ENCODE results near the gene TKT.
A peak's percentile ranks its signal among the peaks of the same experiment; 100 is the strongest.

TKT gene

DNA sequence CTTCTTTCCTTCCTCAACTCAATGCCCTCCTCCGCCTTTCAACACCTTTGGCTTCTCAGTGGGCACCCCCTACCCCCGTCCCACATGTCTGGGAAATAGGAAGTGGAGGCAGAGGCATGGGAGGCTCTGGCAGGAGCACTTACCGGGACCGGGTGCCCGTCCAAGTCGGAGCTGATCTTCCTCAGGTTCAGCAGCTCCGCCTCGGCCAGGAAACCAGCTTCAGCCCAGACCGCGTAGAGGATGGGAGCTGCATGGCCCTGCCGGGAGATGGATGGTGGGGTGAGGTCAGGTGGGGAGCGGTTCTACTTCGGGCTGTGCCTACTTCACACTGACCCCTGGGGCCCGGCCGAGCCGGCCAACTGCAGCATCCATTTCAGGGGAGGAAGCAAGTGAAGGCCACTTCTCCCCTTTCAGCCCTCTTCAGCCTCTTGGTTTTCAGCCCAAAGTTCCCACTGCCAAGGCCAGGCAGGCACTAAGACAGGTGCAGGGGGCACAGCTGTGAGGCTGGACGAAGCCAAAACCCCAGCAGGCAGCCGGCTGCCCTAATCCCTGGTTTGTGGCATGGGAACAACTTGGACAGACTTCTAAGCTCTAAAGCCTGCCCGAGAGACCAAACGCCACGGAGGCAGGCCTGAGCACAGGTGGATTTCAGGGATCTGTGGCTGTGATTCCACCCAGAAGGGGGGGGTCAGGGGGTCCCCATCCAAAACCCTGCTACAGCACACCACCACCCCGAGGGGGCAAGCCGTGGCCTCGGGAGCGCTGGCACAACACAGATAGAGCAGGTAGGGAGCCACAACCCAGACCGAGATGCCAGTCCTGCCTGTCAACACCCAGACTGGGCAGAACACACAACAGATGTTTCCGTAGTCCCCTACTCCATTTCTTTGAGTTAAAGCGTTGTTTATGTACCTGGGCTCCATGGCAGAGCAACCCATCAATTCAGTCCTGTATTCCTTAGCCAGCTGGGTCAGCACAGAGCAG is 14.5 kb downstream of the TKT start:
- no peak for DNase-seq (ENCODE audit: extremely low read depth, low read depth)
- no peak overlapping the region for H3K4me3 ChIP-seq (replicated peaks; ENCODE audit: low read depth, low read length)
- TF ChIP-seq, protein P1, sequence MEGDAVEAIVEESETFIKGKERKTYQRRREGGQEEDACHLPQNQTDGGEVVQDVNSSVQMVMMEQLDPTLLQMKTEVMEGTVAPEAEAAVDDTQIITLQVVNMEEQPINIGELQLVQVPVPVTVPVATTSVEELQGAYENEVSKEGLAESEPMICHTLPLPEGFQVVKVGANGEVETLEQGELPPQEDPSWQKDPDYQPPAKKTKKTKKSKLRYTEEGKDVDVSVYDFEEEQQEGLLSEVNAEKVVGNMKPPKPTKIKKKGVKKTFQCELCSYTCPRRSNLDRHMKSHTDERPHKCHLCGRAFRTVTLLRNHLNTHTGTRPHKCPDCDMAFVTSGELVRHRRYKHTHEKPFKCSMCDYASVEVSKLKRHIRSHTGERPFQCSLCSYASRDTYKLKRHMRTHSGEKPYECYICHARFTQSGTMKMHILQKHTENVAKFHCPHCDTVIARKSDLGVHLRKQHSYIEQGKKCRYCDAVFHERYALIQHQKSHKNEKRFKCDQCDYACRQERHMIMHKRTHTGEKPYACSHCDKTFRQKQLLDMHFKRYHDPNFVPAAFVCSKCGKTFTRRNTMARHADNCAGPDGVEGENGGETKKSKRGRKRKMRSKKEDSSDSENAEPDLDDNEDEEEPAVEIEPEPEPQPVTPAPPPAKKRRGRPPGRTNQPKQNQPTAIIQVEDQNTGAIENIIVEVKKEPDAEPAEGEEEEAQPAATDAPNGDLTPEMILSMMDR (IDR thresholded peaks at IDR 0.05; ENCODE audit: low read depth, low read length, missing control alignments): no peak

DNA sequence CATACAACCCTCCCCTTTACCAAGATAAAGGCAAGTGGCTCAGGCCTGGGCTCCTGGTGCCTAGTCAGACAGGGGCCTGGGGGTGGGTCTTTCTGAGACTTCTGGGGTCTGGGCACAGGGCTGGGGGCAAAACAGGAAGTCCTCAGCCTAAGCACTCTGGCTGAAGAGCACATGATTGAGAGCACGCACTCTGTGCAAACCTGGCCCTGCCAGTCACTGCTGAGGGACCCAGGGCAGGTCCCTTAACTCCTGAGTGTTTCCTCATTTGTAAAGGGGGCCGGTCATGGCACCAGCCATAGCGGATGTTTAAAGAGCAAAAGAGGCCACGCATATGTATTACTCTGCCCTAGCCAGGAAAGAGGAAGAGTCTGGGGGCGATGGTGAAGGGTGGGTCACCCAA is 16.0 kb downstream of the TKT start:
- TF ChIP-seq, protein P1 (IDR thresholded peaks at IDR 0.05; ENCODE audit: low read depth, low read length, missing control alignments): no peak
- no peak overlapping the region for H3K4me3 ChIP-seq (replicated peaks; ENCODE audit: low read depth, low read length)
- DNase-seq (ENCODE audit: extremely low read depth, low read depth): no peak

DNA sequence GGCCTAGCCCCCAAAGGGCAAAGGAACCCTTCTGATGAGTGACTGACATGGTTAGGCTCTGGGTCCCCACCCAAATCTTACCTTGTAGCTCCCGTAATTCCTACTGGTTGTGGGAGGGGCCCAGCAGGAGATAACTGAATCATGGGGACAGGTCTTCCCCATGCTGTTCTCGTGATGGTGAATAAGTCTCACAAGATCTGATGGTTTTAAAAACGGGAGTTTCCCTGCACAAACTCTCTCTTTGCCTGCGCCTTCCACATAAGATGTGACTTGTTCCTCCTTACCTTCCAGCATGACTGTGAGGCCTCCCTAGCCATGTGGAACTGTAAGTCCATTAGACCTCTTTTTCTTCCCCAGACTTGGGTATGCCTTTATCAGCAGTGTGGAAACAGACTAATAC is 16.9 kb downstream of the TKT start:
- DNase-seq (ENCODE audit: extremely low read depth, low read depth): no peak
- TF ChIP-seq, protein P1 (IDR thresholded peaks at IDR 0.05; ENCODE audit: low read depth, low read length, missing control alignments): no peak
- no peak overlapping the region for H3K4me3 ChIP-seq (replicated peaks; ENCODE audit: low read depth, low read length)

DNA sequence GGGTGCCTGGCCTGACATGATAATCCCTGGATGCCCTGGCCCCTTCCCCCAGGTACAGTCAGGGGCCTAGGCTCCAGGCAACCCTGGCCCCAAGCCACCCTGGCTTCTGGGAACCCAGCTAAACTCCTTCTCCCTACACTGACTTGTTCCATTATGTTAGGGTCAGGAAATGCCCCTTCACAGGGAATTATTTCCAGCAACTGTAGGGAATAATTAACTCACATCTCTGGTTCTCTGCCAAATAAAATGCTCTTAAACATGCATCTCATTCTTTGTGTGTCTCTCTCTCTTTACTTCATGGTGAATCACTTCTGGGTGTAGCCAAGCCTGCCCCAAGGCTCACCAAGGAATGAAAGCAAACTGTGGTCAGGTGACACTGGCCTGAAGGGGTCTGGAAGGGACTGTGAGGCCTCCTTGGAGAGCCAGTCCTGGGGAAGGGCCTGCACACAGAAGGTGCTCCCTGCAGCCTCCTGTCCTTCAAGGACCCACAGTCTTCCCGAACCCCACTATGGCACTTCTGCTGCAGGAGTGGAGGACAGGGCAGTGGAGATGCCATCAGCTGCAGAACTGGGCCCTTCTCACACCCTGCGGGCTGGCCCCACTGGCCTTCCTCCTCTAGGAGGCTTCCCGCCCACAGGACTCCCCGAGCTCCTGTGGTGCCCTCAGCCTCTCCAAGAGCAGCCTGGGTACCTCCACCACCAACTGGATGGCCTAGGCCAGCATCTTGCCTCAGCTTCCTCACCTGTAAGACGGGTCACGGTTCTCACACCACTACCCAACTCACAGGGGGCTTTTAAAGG is 17.6 kb downstream of the TKT start:
- TF ChIP-seq, protein P1 (IDR thresholded peaks at IDR 0.05; ENCODE audit: low read depth, low read length, missing control alignments): no peak
- no peak overlapping the region for H3K4me3 ChIP-seq (replicated peaks; ENCODE audit: low read depth, low read length)
- DNase-seq (ENCODE audit: extremely low read depth, low read depth): peak; percentile 85

DNA sequence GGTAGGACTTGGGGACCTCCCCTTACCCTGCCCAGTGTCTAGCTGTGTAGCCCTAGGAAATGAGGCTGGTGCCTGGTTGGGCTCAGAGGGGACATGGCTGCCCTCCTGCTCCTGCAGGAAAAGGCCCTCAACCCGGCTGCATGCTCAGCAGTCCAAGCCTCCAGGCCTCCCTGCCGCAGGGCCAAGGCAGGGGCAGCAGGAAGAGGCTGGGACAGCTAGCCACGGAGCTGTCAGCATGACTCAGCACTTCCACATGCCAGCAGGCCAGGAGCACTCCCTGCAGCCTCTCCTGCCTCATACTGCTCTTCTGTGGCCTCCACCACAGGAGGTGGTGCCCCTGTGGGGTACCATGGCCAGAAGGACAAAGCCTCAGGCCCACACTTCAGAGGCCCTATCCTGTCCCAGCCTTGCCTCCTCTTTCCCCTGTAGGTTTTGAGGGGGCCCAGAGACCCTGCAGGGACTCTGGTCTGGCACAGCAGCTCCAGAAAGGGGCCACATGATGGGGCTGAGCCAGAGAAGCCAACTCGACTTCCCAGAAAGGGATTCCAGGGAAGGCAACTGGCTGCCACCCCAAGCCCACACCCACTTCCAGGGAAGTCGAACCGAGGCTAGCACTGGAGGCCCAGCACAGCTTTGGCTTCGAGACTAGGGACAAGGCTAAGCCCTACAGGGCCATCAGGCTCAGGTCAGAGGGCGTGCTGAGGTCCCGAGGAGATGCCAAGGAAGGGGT is 19.5 kb downstream of the TKT start:
- H3K4me3 ChIP-seq (replicated peaks; ENCODE audit: low read depth, low read length): no peak overlapping the region
- TF ChIP-seq, protein P1 (IDR thresholded peaks at IDR 0.05; ENCODE audit: low read depth, low read length, missing control alignments): no peak
- peak; percentile 66 for DNase-seq (ENCODE audit: extremely low read depth, low read depth)

DNA sequence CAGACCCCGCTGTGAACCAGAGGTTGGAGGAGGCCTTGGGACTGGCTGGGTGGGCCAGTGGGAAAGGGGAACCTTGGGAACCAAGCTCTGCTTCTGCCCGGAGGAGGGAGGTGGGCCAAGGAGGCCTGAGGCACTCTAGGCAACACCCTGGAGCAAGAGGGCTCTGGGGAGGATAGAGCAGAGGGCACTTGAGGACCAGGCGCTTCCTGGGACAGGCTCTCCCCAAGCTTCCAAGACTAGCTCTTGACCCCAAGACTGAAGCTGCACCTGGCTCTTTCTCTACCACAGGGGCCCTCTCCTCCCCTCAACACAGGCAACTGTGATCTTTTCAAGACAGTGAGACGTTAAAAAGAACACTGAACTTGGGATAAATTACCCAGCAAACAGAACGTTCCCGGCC is 20.3 kb downstream of the TKT start:
- TF ChIP-seq, protein P1 (IDR thresholded peaks at IDR 0.05; ENCODE audit: low read depth, low read length, missing control alignments): no peak
- no peak for DNase-seq (ENCODE audit: extremely low read depth, low read depth)
- H3K4me3 ChIP-seq (replicated peaks; ENCODE audit: low read depth, low read length): no peak overlapping the region

Data from HFF-Myc (cell line).